Pancreas (tissue), 10 donors: Measurements from ENCODE around the gene WWOX. TPM values are rescaled to one million over a fixed set of nuclear protein-coding genes. Genes with fewer than 3 reads are reported as not detected.

ENCODE experiments used
- ATAC-seq, 4 donors: fragments of 200-7000 bp; cut with Tn5 transposase; one replicate each; pipeline versions ENCODE4 v1.8.0 to v1.9.1; 2020; ENCODE audit warnings: mild to moderate bottlenecking in 4 of 4, moderate library complexity in 4 of 4
- DNase-seq, 6 donors: peaks; one replicate each; pipeline ENCODE4 v3.0.0-alpha.2; 2020
- FAIRE-seq: peaks from 2 replicates; lab custom pipeline; 2012; peaks lifted over from hg19 to GRCh38; lab: Jason Lieb, UNC
- H3K27ac ChIP-seq, 4 donors: fragments of 200-600 bp; sonication (generic); 1 replicate in 3 of 4; 2 replicates in 1 of 4; pipeline versions ENCODE4 v1.5.0 to v1.8.0; 2020
- H3K27me3 ChIP-seq, 4 donors: fragments of 200-600 bp; one replicate each; pipeline ENCODE4 v1.8.0; 2021
- H3K36me3 ChIP-seq, 3 donors: fragments of 200-600 bp; sonication (generic) in 1 of 3; one replicate each; pipeline versions ENCODE4 v1.5.0 to v1.8.0; 2020 to 2021
- H3K4me1 ChIP-seq, 3 donors: fragments of 200-600 bp; one replicate each; pipeline ENCODE4 v1.8.0; 2021
- H3K4me3 ChIP-seq, 4 donors: fragments of 200-600 bp; sonication (generic) in 2 of 4; one replicate each; pipeline versions ENCODE4 v1.5.0 to v1.8.0; 2020 to 2021
- H3K9me3 ChIP-seq, 4 donors: fragments of 200-600 bp; one replicate each; pipeline ENCODE4 v1.8.0; 2021
- CTCF ChIP-seq, 4 donors: fragments of 200-600 bp; sonication (generic) in 3 of 4; IDR thresholded peaks; one replicate each; pipeline versions ENCODE4 v1.5.0 to v1.8.0; 2021; ENCODE audit warnings: antibody characterized with exemption in 4 of 4
- WGBS, 2 donors: extraction: QIAGEN DNeasy Blood & Tissue Kit; methylation state at CpG; one replicate each; pipeline ENCODE4 v1.1.7; 2013; 5-methylcytosine and 5-hydroxymethylcytosine counted together
- intact Hi-C, 3 donors: fragments of 100-400 bp; cut with DNase I; formaldehyde crosslinking; loops; one replicate each; pipeline versions ENCODE4 v1.11.1 to v1.14.2; 2022
- polyA plus RNA-seq, 2 donors: library from polyadenylated mRNA; stranded (reverse); fragments of 200-250 nt; gene quantifications; one replicate each; pipeline ENCODE4 v1.2.3, GENCODE V29; 2013
- total RNA-seq, 6 donors: library from RNA; stranded (reverse); fragmentation: NEBNext Ultra II Directional in 4 of 6; extraction: Animal tissue kit (Norgen Biotek cat#: 25700) in 4 of 6; gene quantifications; one replicate each; pipeline versions ENCODE4 v1.2.1 to v1.2.4, GENCODE V29; 2021 to 2023
- donor health status: healthy with polysubstance abuse.
- donor health status: DM: no; HTN: no; CAD: no; lungs with moderate emphysema.
- donor health status: DM: no; HTN: no; CAD: no.
- donor health status: control.
- donor health status: control.
- donor health status: Bipolar disorder and iron deficiency.
- donor health status: DM: yes; HTN: yes; CAD: no.
- donor health status: DM: no; HTN: no; CAD: no.
- donor health status: DM: no; HTN: no; CAD: no.
- donor health status: DM: yes; HTN: yes; CAD: no.

Gene WWOX
- total and polyA plus RNA-seq, 8 donors, result 6.8 to 14.4 (median 10.8) TPM

GRCh38 chr16:78494105-78494504 lies 394.7 kb downstream of the WWOX start:
- no peak overlapping the region for H3K27ac ChIP-seq
- intact Hi-C loops, result no loop called here
- 66 to 73% methylated on average over 2 of the region's 2 CpGs for WGBS, 2 donors

GRCh38 chr16:78494674-78495073 lies 395.2 kb downstream of the WWOX start:
- intact Hi-C loops, result no loop called here
- TF ChIP-seq CTCF (IDR thresholded peaks at IDR 0.05), result no peak
- 89 to 93% methylated on average over 10 of the region's 10 CpGs for WGBS, 2 donors
- Histone ChIP-seq H3K27me3 (no peaks in the 10 kb centered on the region), H3K9me3 (no peaks in the 10 kb centered on the region), H3K27ac (no peak overlapping the region), H3K4me3 (no peak overlapping the region), H3K4me1 (no peaks in the 10 kb centered on the region), H3K36me3 (no peaks in the 10 kb centered on the region)
- FAIRE-seq (no peak), DNase-seq (no peak), ATAC-seq (no peak)

More at GRCh38 chr16:78494105-78494504, 394.7 kb downstream of the WWOX start:
- no peak for DNase-seq
- TF ChIP-seq CTCF (IDR thresholded peaks at IDR 0.05), result no peak
- no peak for ATAC-seq
- no peaks in the 10 kb centered on the region for H3K4me1 ChIP-seq
- no peak for FAIRE-seq
- no peak overlapping the region for H3K4me3 ChIP-seq
- H3K9me3 ChIP-seq, result no peaks in the 10 kb centered on the region
- H3K27me3 ChIP-seq, result no peaks in the 10 kb centered on the region
- H3K36me3 ChIP-seq, result no peaks in the 10 kb centered on the region

GRCh38 chr16:78496189-78496588 lies 396.7 kb downstream of the WWOX start:
- DNase-seq (no peak), FAIRE-seq (no peak), ATAC-seq (no peak)
- H3K36me3 ChIP-seq, result no peaks in the 10 kb centered on the region
- no peaks in the 10 kb centered on the region for H3K9me3 ChIP-seq
- no peak for TF ChIP-seq CTCF (IDR thresholded peaks at IDR 0.05)
- no peaks in the 10 kb centered on the region for H3K4me1 ChIP-seq
- 88 to 96% methylated on average over 7 of the region's 7 CpGs for WGBS, 2 donors
- no peak overlapping the region for H3K27ac ChIP-seq
- intact Hi-C loops, result no loop called here
- H3K4me3 ChIP-seq, result no peak overlapping the region
- no peaks in the 10 kb centered on the region for H3K27me3 ChIP-seq

- Histone ChIP-seq H3K9me3 (no peaks in the 10 kb centered on the region), H3K36me3 (no peaks in the 10 kb centered on the region), H3K4me1 (peaks cover 0 to 4% (median 0%) of the 10 kb centered on the region in 3 donors), H3K27me3 (no peaks in the 10 kb centered on the region), H3K27ac (no peak overlapping the region), H3K4me3 (no peak overlapping the region)
- intact Hi-C loops, result no loop called here
- 90 to 92% methylated on average over 10 of the region's 10 CpGs for WGBS, 2 donors
- no peak for TF ChIP-seq CTCF (IDR thresholded peaks at IDR 0.05)
- DNase-seq (no peak), ATAC-seq (no peak), FAIRE-seq (no peak)
These were observed 399.9 kb downstream of the WWOX start for GRCh38 chr16:78499399-78499798.

- ATAC-seq (no peak), DNase-seq (no peak), FAIRE-seq (no peak)
- no peak overlapping the region for H3K27ac ChIP-seq
- WGBS, 2 donors, result 83 to 88% methylated on average over 8 of the region's 8 CpGs
- H3K4me3 ChIP-seq, result no peak overlapping the region
- H3K4me1 ChIP-seq, result peaks cover 0 to 4% (median 0%) of the 10 kb centered on the region in 3 donors
- intact Hi-C loops, result loop anchor here in 1 of 3 donors (10.0 kb wide), 1 partner anchor 274 kb away; no protein-coding TSS in a partner anchor
- no peaks in the 10 kb centered on the region for H3K9me3 ChIP-seq
- no peaks in the 10 kb centered on the region for H3K36me3 ChIP-seq
- no peaks in the 10 kb centered on the region for H3K27me3 ChIP-seq
- TF ChIP-seq CTCF (IDR thresholded peaks at IDR 0.05), result no peak
These were observed 401.3 kb downstream of the WWOX start for GRCh38 chr16:78500659-78501270.
